GM21528 (cell line): ENCODE results near the gene KLF6.

Experiments
- ATAC-seq: cut with Tn5 transposase; IDR thresholded peaks from one replicate; pipeline ENCODE4 v1.9.1; 2021; ENCODE audit warnings: mild to moderate bottlenecking, moderate library complexity; ENCODE audit not compliant: unreplicated experiment, low FRiP score

The KLF6 gene

DNA sequence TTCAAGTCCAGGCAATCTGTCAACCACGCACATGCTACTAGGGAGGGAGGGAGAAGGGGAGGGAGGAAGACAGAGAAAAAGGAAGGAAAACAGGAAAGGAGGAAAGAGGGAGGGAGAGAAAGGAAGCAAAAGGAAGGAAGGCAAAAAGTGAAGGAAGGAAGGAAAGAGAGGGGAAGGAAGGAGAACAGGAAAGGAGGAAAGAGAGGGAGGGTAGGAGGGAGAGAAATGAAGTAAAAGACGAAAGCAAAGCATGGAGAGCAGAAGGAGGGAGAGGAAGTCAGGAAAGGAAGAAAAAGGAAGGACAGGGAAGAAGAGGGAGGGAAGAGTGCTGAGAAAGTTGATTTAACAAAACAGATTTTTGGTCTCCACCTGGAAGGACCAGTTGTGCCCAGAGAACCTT, 25.6 kb downstream of the KLF6 start:
- ATAC-seq, result no peak

DNA sequence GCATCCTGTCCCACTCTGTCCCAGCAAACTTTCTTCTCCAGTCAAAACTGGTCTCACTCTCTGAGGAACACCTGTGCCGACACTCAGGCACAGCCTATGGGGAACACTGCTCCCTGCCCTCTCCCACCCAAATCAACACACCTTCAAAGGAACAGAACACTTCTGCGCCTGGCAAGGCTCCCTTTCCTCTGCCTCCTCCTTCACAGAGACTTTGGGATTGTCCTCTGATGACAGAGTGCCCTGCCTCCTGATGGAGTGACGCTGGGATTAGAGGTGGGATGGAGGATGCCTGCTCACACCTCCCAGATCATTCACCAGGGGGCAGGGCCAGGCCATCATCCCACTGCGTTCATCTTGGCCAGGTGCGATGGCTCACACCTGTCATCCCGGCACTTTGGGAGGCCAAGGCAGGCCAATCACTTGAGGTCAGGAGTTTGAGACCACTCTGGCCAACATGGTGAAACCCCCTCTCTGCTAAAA, 26.5 kb downstream of the KLF6 start:
- no peak for ATAC-seq

DNA sequence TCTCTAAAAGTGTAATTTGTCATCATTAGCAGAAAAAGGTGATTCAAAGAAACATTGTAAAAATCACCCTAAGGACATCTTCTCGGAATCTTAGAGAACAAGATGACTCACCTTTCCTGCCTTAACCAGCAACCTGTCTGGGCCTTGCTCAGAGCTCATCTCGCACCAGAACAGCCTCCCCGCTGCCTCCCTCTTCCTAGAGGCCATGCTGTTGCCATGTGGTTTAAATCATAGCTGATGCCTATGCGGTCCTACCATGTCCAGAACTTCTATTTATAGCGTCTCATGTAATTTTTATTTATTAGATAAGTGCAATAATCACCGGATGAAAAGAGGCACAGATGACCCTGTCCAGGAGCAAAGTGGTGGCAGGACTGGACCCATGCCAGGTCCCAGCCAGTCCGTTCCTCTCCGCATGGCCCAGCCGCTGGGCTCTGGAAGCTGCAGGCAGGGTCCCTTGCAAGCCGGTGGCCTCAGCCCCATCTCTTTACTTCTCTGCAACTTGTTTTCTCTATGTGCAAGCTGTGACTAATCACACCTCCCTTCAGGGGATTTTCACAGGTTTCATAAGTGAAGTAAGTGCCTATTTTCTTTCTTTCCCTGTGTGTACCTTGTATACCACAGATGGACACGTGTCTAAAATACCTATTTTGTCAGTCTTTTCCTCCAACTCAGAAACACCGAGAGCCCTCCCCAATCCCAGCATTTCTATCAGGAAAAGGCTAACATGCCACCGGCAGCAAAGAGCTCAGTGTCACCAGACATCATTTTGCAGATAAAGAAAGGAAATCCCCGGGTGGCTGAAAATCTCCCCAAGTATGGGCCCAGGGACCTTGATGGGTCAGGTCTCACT, 27.1 kb downstream of the KLF6 start:
- ATAC-seq, result peak; percentile 74

DNA sequence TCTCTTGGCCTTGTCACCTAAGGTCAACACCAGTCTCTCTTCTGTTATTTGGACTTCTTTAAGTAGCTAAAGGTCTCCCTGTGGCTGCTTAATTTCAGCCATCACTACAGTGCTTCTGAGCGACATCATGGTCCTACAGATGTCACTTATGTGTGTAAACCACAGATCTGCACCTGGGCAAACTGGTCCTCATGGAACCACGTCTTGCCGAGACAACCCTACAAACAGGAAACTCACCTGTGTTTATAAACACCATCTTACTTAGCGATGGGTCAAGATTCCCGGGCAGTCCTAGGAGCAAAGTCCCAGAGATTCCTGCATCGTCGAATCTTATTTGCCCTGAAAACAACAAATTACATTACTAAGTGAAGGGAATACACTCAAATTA, 27.8 kb downstream of the KLF6 start:
- no peak for ATAC-seq

DNA sequence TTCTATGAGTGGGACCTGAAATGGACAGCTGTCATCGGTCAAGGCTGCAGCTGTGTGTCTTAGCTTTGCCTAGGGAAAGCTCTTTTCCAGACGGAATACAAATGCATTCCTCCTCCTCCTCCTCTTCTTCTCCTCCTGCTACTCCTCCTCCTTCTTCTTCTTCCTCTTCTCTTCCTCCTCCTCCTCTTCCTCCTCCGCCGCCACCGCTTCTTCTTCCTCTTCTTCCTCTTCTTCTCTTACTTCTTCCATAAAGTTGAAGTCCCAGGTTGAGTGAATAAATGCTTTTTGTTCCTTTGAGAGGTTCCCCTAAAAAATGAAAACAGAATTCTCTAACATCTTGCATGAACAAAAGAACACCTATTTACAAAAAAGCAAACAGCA, 28.7 kb downstream of the KLF6 start:
- no peak for ATAC-seq

DNA sequence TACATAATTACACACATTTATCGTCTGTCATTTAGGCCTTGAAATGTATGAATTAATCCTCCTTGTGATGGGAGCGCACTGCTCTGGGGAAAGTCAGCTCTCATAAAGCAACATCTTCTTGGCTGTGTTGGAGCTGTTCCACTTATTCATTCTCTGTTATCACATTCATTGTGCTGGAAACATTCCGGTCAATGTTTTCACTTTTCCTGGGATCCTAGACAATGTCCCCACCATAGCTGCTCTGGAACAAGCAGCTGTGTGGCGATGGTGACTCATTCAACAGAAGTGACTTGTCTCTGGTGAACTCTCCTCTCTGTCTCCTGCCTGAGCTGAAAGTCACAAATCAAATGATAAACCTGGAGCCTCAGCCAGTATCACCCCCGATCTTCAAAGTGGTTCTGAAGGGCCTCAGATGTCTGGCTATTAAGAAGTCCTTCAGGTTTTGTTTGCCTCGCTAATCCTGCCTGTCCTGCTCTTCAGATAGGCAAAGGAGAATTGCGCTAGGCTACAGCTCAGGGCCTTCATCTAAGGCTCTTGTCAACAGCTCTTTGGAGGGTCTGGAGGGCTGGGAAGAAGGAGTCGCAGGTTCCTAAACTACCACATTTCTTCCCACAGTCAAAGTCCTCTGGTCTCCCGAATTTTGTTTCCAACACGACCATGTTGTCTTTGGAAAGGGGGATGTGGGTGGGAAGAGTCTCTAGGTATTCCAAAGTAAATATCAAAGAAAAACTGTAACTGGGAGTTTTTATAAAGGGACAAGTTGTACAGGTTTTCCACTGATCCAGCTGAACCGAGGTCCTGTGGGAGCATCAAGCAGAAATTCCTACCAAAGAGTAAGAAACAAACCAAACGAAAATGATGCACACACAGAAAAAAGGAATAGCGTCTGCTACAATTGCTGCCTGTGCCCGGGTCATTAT, 29.3 kb downstream of the KLF6 start:
- ATAC-seq, result no peak

DNA sequence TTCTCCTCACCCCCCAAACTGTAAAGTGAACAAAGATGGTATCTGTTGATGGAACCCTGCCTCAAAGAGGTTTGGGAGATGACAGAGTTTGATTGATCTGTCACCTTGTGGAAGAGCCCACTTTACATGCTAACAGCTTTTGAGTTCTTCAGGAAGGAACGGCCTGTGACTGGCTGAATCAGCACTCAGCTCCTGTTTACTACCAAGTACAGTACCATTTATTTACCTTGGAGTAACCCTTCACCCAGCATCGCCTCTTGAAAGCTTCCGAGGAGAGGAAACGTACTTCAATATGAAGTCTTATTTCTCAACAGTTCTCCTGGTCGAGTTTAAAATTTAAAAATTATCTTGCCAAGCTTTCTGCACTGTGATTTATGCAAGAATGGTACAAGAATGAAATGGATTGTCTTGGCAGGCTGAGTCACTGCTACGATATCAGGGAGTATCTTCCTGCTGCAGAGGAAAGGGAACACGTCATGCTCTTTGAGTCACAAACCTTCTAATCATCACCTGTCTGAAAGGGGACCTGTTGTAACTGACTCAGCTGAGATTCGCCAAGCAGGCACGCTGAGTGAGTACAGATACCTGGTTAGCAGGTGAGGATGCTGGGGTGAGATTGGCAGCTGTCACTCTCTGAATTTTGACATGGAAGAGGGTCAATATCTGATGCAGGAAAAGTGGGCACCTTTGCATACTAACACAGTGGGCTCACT, 30.1 kb downstream of the KLF6 start:
- no peak for ATAC-seq

DNA sequence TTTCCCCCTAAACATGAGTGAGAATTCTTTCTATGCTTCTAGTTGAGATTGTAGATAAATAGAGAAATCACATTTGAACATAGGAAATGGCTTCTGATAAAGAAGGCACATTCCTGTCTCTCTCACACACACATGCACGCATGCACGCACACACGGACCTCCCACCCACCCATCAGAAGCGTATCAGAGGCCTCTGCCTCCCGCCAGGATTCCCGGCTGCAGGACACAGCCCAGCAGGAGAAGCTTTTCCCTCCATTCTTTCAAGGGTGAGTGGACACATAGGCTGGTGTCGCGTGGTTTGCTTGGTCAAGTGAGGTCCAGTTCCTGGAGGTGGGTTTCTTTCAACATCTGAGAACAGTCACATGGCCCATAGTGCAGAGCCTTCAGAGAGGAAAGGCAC, 34.2 kb downstream of the KLF6 start:
- ATAC-seq, result no peak

DNA sequence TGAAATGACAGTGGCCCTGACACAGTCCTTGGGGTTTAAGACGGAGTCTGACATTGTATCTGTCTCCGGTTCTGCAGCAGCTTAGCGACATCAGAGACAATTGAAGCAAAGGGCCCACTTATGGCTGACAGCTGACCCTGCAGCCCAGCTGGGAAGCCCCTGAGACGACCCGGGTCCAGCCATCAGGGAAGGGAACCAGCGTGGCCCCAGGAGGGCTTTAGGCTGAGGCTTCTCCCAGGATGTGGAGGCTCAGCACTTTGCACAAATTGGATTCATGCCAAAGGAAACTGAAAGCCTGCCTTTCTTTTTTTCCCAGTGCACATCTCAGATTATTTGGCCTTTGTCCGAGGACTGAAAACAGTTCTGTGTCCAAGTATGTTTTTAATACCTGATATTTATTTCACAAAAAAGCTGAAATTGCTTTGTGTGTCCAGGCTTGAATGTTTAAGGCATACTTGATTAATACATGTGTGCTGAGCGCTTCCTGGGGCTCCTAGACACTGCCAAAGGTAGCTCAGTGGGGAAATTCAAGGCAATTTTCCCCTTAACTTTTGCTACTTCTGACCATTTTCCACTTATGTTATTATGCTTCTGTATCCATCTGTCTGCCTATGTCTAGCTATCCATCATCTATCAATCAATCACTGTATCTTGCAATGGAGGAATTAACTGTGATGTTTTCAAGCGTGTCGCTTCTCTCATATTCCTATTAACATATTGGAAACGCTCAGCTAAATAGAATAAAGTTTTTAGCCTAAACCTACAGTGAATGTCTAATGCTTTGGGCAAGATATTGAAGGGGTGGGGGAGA, 34.8 kb downstream of the KLF6 start:
- ATAC-seq, result no peak

DNA sequence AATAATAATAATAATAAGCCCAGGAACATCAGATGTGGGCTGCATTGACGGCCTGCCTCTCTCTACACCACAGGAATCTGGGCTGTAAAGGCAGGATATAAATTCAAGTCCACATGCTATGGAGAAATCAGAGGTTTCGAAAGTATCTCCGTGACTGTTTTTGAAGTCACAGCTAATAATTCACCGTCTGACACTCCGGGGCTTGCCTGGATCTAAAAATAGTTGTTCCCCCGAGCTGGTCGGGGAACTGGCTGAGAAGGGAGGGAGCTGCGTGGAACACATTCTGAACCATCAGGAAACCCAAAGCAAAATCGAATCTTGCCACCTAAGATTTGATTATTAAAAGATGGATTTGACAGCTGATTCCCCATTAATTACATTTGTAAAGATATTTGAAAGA, 35.4 kb downstream of the KLF6 start:
- ATAC-seq, result no peak

DNA sequence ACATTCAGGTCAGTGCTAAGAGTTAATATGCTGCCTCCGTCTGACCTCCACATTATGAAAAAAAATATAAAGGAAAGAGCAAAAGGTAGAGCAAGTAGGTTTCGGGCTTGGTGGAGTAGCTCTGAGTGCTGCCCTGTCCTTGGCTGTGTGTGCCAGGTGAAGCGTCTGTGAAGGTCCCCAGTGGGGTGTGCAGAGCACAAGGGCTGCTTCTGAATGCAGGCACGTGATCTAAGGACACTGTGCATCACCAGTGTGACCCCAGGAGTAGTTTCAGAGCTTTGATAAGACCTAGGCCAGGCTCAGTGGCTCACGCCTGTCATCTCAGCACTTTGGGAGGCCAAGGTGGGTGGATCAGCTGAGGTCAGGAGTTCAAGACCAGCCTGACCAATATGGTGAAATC, 36.0 kb downstream of the KLF6 start:
- no peak for ATAC-seq

DNA sequence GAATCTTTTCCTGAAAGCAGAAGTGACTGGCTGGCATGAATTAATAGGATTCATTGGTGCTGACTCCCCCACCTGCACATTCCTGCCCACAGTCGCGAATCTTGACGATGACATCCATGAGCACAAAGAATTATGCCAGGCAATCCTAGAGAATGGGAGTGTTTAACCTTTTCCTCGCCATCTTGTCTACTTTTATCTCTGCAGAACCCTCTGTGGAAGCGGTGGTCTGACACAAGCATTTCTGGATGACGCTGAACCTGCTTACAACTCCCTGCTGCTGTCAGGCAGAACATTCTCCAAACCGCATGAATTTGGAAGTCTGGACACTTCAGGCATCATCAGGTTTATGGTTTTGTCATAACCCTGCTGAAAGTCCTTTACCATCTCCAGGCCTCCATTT, 36.5 kb downstream of the KLF6 start:
- no peak for ATAC-seq

DNA sequence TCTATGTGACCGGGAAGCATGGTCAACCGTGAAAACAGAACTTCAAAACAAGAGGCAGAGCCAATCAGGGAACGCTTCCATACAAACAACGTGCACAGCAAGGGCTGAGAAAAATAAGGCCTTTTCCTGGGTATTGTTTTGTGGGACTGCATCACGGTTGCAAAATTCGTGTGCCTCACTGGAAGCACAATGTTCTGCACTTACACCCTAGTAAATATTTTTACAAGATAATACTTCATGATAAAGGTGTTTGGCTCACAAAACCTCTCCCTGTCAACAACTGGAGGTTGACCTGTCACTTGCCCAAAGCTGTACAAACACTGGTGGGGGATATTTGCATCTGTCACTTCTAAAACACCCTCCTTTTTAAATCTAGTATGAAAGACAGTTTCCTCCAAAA, 37.0 kb downstream of the KLF6 start:
- ATAC-seq, result no peak

DNA sequence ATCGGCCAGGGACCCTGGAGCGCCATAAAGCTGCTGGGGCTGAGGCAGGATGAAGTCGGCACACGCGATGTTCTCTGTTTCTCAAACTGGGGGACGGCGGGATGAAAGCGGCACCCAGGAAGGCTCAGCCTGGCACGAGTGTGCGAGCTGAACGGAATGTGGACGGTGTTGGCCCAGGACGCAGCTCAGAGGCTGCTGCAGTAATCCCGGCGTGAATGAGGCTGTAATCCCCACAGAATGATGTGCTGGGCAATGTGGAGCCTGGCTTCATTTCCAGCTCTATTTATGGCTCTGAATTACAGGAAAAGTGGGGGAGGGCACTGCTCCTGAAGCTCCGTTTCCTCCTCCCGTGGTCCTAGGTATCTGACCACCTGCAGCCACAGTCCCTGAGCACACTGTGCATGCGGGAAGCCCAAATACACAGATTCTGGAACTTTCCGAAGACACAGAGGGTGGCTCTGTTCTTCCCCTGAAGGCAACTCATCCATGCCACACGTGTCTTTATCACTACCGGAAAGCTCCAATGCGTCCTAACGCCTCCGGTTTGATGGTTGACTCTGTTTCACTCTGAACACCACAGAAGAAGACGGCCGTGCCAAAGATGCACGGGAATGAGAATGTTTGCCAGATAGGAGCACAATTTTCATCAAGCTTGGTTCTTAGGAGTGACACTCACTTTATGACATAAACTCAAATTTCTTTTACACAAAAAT, 37.6 kb downstream of the KLF6 start:
- ATAC-seq, result no peak

DNA sequence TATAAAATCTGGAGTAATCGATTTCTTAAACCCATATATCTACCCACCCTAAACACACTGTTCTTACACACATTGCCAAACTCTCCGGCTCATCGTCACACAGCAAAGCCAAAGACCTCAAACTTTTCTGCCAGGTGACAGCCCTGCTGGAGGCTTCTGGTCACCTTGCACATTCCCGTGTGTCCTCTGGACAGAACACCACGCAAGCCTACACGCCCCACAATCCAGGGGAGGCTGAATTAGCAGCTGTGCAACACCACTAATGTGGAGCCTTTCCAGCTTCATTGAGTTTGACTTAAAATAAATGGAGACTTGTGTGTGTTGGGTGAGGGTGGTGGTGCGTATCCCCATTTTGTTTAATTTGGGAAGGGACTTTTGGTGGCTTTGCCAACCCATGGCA, 38.4 kb downstream of the KLF6 start:
- no peak for ATAC-seq

DNA sequence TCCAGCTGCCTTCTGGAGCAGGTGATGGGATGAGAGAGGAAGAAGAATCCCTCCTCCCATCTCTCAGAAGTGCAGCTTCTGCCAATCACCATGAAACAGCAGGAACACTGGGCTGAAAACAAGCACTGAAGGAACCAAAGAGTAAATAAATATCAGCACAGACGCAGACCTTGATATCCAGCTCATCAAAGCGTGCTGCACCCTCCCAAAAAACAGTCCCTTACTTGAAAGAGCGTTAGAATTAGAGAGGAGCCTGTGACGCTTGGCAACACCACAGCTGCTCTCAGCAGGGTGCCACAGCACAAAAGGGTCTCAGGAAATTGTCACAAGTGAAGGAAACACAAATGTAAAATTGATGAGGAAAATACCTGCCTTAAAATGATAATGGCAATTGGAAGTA, 39.5 kb downstream of the KLF6 start:
- no peak for ATAC-seq

DNA sequence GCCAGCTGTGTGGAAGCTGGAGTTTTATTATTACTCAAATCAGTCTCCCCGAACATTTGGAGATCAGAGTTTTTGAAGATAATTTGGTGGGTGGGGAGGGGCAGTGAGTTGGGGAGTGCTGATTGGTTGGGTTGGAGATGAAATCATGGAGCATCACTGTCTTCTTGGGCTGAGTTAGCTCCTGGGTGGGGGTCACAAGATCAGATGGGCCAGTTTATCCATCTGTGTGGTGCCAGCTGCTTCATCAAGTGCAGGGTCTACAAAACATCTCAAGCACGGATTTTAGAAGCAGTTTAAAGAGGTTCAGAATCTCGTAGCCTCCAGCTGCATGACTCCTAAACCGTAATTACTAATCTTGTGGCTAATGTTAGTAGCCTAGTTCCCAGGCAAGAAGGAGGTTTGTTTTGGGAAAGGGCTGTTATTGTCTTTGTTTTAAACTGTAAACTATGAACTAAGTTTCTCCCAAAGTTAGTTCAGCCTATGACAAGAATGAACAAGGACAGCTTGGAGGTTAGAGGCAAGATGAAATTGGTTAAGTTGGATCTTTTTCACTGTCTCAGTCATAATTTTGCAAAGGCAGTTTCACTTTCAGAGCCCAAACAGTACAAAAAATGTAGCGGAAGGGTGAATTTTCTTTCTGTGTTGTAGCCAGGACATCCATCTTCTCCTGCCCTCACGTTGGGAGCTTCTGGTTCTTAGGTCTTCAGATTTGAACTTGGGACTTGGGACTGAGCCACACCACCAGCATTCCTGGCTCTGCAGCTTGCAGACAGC, 43.1 kb downstream of the KLF6 start:
- no peak for ATAC-seq

DNA sequence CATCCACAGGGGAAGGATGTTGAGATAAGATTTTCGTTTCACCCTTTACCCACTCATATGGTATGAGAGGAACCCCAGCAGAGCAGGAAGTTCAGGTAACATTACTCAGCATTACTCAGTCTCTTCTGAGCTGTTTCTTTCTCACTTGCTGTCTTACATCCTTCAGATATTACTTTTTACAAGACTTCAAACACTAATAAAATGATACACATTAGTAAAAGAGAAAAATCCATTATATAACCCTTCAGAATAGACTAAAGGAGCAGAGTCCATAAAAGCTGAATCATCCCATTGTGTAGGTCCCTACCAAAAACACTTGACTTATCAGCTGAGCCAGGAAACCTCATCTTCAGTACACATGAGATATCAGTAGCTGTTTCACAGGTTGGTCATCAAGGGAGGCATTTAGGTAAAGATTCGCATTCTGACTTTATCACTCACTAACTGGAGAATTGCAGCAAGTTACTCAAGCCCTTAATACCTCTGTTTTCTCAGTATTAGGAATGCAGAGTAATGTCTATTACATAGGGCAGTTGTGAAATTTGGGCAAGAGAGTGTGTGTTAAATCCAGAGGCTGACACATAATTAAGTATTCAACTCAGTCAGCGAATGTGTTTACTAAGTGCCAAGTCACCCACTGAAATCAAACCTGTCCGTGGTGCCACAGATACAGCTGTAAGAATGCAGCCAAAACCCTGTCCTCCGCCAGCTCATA, 44.7 kb downstream of the KLF6 start:
- ATAC-seq, result peak; percentile 73
